A549 (cell line): ENCODE results near the gene SV2C.

Experiments
- KDM5A ChIP-seq: fragments of 200-600 bp; sonication (generic); IDR thresholded peaks from 2 replicates; pipeline ENCODE4 v1.6.1; 2016; ENCODE audit warnings: antibody characterized with exemption, mild to moderate bottlenecking
- RCOR1 ChIP-seq: fragments of 150-350 bp; IDR thresholded peaks from 2 replicates; pipeline ENCODE4 v1.6.1; 2014; ENCODE audit warnings: antibody characterized with exemption, low read length, low read depth
- REST ChIP-seq: fragments of 200-600 bp; sonication (generic); IDR thresholded peaks from 2 replicates; pipeline ENCODE4 v1.6.1; 2016; ENCODE audit warnings: antibody characterized with exemption, mild to moderate bottlenecking, moderate library complexity
- SMC3 ChIP-seq: fragments of >200 bp; sonication (Bioruptor Twin); formaldehyde crosslinking; IDR thresholded peaks from 3 replicates; pipeline ENCODE4 v1.6.1; 2018; ENCODE audit warnings: inconsistent platforms

DNA sequence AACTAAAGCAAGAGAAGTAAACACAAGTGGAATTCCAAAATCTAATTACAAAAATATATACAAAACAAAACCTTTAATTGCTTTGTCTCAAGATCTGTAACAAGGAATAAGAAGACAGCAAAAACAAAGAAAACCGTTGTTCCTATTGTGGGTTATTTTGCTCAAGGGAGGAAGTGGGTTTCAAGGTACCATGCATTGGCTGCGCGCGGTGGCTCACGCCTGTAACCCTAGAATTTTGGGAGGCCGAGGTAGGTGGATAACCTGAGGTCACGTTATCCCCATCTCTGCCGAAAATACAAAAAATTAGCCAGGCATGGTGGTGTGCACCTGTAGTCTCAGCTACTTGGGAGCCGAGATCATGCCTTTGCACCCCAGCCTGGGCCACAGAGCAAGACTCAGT, 307.8 kb downstream of the SV2C start:
- TF ChIP-seq SMC3 (no peak), RCOR1 (no peak), KDM5A (no peak), REST (no peak)
